Loucy (cell line): ENCODE results near the gene OR7G1.

Experiments
- EZH2phosphoT487 ChIP-seq: fragments of 200-600 bp; IDR thresholded peaks from 2 replicates; pipeline ENCODE4 v1.6.1; 2018; ENCODE audit warnings: antibody characterized with exemption, mild to moderate bottlenecking, moderate library complexity, borderline replicate concordance
- TF ChIP-seq, protein P1 (sequence below): fragments of 200-600 bp; sonication (generic); conservative IDR thresholded peaks from 2 replicates; pipeline ENCODE4 v1.5.1; 2014; ENCODE audit warnings: mild to moderate bottlenecking, antibody characterized with exemption, low read length

DNA sequence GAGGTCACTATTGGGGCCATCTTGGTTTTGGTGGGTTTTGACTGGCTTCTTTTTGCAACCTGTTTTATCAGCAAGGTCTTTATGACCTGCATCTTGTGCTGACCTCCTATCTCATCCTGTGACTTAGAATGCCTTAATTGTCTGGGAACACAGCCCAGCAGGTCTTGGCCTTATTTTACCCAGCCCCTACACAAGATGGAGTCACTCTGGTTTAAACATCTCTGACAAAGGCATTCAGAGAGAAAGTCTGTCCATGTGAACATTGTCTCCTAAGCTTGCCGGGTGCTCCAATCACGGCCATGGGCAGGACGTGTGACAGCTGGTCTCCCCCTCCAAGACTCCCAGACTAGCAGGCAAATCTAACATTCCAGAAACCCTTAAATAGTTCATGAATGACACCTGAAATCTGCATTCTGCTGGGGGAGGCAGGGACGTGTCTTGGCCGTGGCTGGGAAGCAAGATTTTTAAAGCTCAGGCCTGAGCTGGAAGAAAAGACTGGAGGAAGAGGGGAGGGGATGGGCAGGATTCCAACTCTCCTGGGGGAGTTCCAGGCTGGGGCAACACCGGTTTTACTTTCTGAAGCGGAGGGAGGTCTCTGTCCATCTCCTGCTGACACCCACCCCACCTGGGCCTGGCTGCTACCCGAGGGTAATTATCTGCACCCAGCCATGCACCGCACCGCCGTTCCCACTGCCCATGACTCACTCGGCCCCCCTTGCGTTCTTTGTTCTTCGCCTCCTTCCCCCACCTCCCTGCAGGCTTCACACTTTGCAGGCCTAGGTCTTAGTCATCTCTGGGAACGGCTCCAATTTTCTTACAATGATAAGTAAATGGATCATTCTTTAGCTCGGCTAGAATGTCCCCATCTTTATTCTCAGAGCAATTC lies 40.3 kb downstream of the OR7G1 start:
- TF ChIP-seq, protein P1, sequence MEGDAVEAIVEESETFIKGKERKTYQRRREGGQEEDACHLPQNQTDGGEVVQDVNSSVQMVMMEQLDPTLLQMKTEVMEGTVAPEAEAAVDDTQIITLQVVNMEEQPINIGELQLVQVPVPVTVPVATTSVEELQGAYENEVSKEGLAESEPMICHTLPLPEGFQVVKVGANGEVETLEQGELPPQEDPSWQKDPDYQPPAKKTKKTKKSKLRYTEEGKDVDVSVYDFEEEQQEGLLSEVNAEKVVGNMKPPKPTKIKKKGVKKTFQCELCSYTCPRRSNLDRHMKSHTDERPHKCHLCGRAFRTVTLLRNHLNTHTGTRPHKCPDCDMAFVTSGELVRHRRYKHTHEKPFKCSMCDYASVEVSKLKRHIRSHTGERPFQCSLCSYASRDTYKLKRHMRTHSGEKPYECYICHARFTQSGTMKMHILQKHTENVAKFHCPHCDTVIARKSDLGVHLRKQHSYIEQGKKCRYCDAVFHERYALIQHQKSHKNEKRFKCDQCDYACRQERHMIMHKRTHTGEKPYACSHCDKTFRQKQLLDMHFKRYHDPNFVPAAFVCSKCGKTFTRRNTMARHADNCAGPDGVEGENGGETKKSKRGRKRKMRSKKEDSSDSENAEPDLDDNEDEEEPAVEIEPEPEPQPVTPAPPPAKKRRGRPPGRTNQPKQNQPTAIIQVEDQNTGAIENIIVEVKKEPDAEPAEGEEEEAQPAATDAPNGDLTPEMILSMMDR: no peak
- no peak for TF ChIP-seq EZH2phosphoT487
